RWPE1 (cell line): ENCODE results near the gene CKS1B.
"Not testable (repeated sequence)": the region's sequence is repeated elsewhere in the genome, so short reads cannot be mapped to it uniquely, and the experiment has no call there.

Source experiments
- CTCF ChIA-PET: fragments of 350-600 bp; sonication (Branson Sonifier 250); formaldehyde crosslinking; extraction: SDS; loops from one replicate; lab custom pipeline; 2021; lab: Yijun Ruan, JAX
- POLR2A ChIA-PET: fragments of 400-600 bp; formaldehyde crosslinking; extraction: SDS; loops from one replicate; lab custom pipeline; 2020; ENCODE audit warnings: antibody characterized with exemption; ENCODE audit not compliant: low non-redundant PET; lab: Yijun Ruan, JAX
- DNase-seq: peaks from one replicate; pipeline ENCODE4 v3.0.0; 2012; ENCODE audit warnings: low spot score
- H3K27ac ChIP-seq: fragments of 450-650 bp; 2 replicates; pipeline ENCODE4 v1.5.1; 2017
- CTCF ChIP-seq: fragments of 450-650 bp; conservative IDR thresholded peaks from 2 replicates; pipeline ENCODE4 v1.5.1; 2017; ENCODE audit warnings: low read depth, mild to moderate bottlenecking

Gene CKS1B

GRCh38 chr1:154975409-154976059 lies 1.1 kb downstream of the CKS1B start:
- TF ChIP-seq CTCF: no peak
- ChIA-PET CTCF (interaction anchor here (0.7 to 1.1 kb wide), 2 partner anchors 42 to 97 kb away, joined by 3 to 4 read pairs; no protein-coding TSS in a partner anchor), POLR2A (no interaction called here)
- H3K27ac ChIP-seq: peak overlapping the region; percentile 100
- DNase-seq: no peak

- POLR2A ChIA-PET, DNase-seq, CTCF ChIA-PET, H3K27ac ChIP-seq: not testable (repeated sequence)
Measured at GRCh38 chr1:154977762-154978161, 3.3 kb downstream of the CKS1B start.

GRCh38 chr1:154978360-154978759 lies 3.9 kb downstream of the CKS1B start:
- DNase-seq: no peak
- ChIA-PET POLR2A (no interaction called here), CTCF (no interaction called here)
- TF ChIP-seq CTCF: no peak
- no peak overlapping the region for H3K27ac ChIP-seq

DNA sequence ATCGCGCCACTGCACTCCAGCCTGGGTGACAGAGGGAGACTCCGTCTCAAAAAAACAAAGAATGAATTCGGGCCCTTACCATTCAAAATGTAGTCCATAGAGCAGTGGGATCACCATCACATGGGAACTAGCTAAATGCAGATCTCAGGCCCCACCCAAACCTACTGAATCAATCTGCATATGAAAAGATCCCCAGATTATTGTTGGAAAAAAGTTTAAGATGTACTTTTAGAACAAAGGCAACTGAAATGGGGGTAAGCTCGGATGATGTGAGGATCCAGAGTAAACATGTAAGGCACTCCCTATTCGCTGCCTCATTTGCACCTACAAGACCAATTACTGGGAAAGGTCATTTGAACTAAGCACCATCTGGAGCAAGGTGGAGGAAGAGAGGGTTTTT lies 7.9 kb downstream of the CKS1B start:
- no peak for DNase-seq
- CTCF ChIA-PET: no interaction called here
- TF ChIP-seq CTCF: no peak
- H3K27ac ChIP-seq: peak overlapping the region; percentile 72
- POLR2A ChIA-PET: interaction anchor here (0.6 kb wide), 1 partner anchor 13 kb away, joined by 3 read pairs; no protein-coding TSS in a partner anchor

DNA sequence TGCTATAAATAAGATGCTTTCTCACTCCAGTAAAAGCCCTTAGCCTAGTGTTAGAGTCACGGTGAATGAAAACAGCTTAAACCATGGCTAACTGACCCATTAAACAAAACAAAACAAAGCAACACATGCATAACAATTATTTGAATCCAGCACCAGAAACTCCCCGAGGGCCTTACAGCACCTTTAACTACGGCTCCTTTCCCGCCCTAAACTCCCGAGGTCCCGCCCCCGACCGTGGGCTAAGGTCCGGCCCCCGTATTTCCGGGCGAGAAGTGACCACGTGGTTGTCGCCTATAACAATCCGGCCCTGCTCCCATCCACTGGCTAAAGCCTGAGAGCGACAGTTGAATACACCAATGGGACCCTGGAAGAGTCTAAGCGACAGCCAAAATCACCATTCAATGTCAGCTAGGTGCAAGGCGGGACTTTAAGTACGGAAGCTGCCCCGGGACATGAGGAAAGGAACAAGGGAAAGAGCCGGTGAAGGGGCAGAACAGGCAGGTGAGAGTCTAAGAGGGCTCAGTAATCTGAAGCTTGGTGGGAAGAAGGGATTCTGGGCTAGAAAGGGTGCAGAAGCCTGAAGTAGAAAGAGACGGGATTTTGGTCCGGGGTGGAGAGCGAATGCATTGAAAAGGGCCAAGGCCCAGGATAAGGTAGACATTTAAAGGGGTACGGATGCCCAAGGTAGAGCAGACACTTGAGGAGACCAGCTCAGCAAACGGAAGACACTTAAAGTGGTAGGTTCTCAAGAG lies 8.6 kb downstream of the CKS1B start, which contains the start of gene FLAD1:
TSS of gene FLAD1 (plus strand) at position 448 of the 752 bp plus-strand sequence. CDS start 351 bp downstream, outside the sequence.
- CTCF ChIA-PET: interaction anchor here (0.6 to 0.8 kb wide), 3 partner anchors 17 to 79 kb away, joined by 3 to 6 read pairs (median 4); no protein-coding TSS in a partner anchor
- no peak for TF ChIP-seq CTCF
- POLR2A ChIA-PET: interaction anchor here (0.7 to 1.6 kb wide), 3 partner anchors 9 to 18 kb away, joined by 4 to 5 read pairs (median 4); partner anchors contain the start of gene SHC1
- peak within 1 kb of the TSS; percentile 91 for H3K27ac ChIP-seq
- peak; percentile 99 for DNase-seq

DNA sequence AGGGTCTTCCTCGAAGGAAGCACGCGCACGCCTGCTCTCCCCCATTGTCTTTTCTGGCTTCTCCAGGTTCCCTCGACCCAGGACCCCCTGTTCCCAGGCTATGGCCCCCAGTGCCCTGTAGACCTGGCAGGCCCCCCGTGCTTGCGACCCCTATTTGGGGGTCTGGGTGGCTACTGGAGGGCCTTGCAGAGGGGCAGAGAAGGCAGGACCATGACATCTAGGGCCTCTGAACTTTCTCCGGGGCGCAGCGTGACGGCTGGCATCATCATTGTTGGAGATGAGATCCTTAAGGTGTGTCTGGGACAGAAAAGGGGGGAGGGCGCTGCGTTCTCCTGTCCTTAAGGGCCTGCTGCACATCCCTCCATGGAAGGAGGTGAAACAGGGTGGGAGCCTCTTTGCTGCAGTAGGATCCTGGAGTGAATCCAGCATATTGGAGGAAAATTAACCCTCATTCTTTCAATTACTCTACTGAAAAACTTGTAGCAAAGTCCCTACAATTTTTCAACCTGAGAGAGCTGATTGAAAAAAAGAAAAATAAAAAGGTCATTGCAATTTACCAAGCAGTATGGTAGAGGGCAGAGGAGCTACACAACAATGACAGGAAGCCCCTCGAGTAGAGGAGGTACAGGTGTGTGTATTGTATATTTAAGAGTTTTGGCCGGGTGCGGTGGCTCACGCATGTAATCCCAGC lies 9.4 kb downstream of the CKS1B start:
- H3K27ac ChIP-seq: peak overlapping the region; percentile 91
- peak; percentile 18; the same call in 1 of the 2 replicates for TF ChIP-seq CTCF
- ChIA-PET POLR2A (interaction anchor here (0.7 to 1.6 kb wide), 4 partner anchors 9 to 19 kb away, joined by 4 to 8 read pairs (median 4); partner anchors contain the start of genes LENEP and SHC1), CTCF (interaction anchor here (0.6 to 1.1 kb wide), 8 partner anchors 11 to 424 kb away, joined by 3 to 7 read pairs (median 4); partner anchors contain the start of gene PYGO2)
- DNase-seq: no peak

DNA sequence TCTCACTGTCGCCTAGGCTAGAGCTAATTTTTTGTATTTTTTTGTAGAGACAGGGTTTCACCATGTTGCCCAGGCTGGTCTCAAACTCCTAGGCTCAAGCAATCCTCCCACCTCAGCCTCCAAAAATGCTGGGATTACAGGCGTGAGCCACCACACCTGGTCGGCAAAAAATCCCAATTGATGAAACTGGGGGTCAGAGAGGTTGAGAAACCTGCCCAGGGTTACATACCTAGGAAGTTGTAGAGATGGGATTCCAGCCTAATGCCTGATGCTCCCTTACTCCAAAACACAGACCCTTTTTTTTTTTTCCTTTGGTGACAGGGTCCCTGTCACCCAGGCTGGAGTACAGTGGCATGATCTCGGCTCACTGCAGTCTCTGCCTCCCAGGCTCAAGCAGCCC lies 12.3 kb downstream of the CKS1B start:
- POLR2A ChIA-PET, DNase-seq: not testable (repeated sequence)
- H3K27ac ChIP-seq: peak overlapping the region; percentile 60
- CTCF ChIA-PET: interaction anchor here (0.7 to 1.9 kb wide), 3 partner anchors 16 to 57 kb away, joined by 3 to 7 read pairs (median 6); partner anchors contain the start of gene SHC1
